Tibial nerve (tissue), 4 donors: ENCODE data around the gene ANKH. TPM values are rescaled to one million over a fixed set of nuclear protein-coding genes. Genes with fewer than 3 reads are reported as not detected.

Experiments
- DNase-seq, 2 donors: peaks; one replicate each; pipeline ENCODE4 v3.0.0-alpha.2; 2019; ENCODE audit warnings: low spot score in 2 of 2
- H3K27ac ChIP-seq, 4 donors: fragments of 200-600 bp; sonication (generic) in 3 of 4; one replicate each; pipeline ENCODE4 v1.5.1; 2017 to 2019; ENCODE audit warnings: mild to moderate bottlenecking in 1 of 4
- H3K27me3 ChIP-seq, 2 donors: fragments of 200-600 bp; sonication (generic) in 1 of 2; one replicate each; pipeline versions ENCODE4 v1.5.1 to v1.6.0; 2017 to 2019
- H3K36me3 ChIP-seq, 3 donors: fragments of 200-600 bp; sonication (generic); one replicate each; pipeline ENCODE4 v1.5.1; 2018 to 2019
- H3K4me1 ChIP-seq, 4 donors: fragments of 200-600 bp; sonication (generic) in 3 of 4; one replicate each; pipeline ENCODE4 v1.5.1; 2017 to 2019
- H3K4me3 ChIP-seq, 4 donors: fragments of 200-600 bp; sonication (generic) in 3 of 4; one replicate each; pipeline ENCODE4 v1.5.1; 2017 to 2019; ENCODE audit warnings: mild to moderate bottlenecking in 1 of 4, moderate library complexity in 1 of 4
- H3K9me3 ChIP-seq, 4 donors: fragments of 200-600 bp; sonication (generic) in 3 of 4; one replicate each; pipeline ENCODE4 v1.5.1; 2017 to 2019
- CTCF ChIP-seq, 5 experiments: fragments of 200-600 bp in 3 of 5; fragments of 450-650 bp in 2 of 5; sonication (generic) in 3 of 5; IDR thresholded peaks; one replicate each; pipeline ENCODE4 v1.5.1; 2016 to 2019; ENCODE audit warnings: antibody characterized with exemption in 5 of 5, mild to moderate bottlenecking in 3 of 5, moderate library complexity in 2 of 5
- EP300 ChIP-seq, 2 donors: sonication (generic); formaldehyde crosslinking; IDR thresholded peaks; one replicate each; pipeline ENCODE4 v1.6.1; 2017; ENCODE audit warnings: antibody characterized with exemption in 2 of 2, mild to moderate bottlenecking in 1 of 2
- POLR2A ChIP-seq, 2 donors: fragments of 450-650 bp; IDR thresholded peaks; one replicate each; pipeline ENCODE4 v1.6.1; 2017; ENCODE audit warnings: antibody characterized with exemption in 2 of 2, mild to moderate bottlenecking in 2 of 2, moderate library complexity in 2 of 2
- WGBS, 2 donors: methylation state at CpG; one replicate each; pipeline ENCODE4 v1.1.5; 2018; 5-methylcytosine and 5-hydroxymethylcytosine counted together
- total RNA-seq, 4 donors: library from RNA; depleted of rRNA; stranded (reverse); fragments of >200 nt; gene quantifications; one replicate each; pipeline ENCODE4 v1.1.0, GENCODE V29; 2016

ANKH gene
- total RNA-seq, 4 donors from 2014 or later: 45.7 to 77.9 (median 46.6) TPM

- Histone ChIP-seq H3K4me3 (no peak overlapping the region), H3K27me3 (no peaks in the 10 kb centered on the region), H3K36me3 (peaks cover 0 to 32% (median 0%) of the 10 kb centered on the region in 3 donors), H3K27ac (no peak overlapping the region), H3K4me1 (peaks cover 0 to 4% (median 0%) of the 10 kb centered on the region in 4 donors), H3K9me3 (no peaks in the 10 kb centered on the region)
- TF ChIP-seq POLR2A (IDR thresholded peaks at IDR 0.05): no peak
- TF ChIP-seq CTCF (IDR thresholded peaks at IDR 0.05): no peak
- no peak for TF ChIP-seq EP300 (IDR thresholded peaks at IDR 0.05)
- DNase-seq: no peak
- WGBS, 2 donors: 77 to 86% methylated on average over 1 of the region's 1 CpG
These were observed 105.0 kb downstream of the ANKH start for GRCh38 chr5:14766584-14766983.

GRCh38 chr5:14765587-14765986 lies 106.0 kb downstream of the ANKH start:
- no peaks in the 10 kb centered on the region for H3K9me3 ChIP-seq
- 56 to 76% methylated on average over 3 of the region's 3 CpGs for whole genome bisulfite sequencing, 2 donors
- TF ChIP-seq CTCF (IDR thresholded peaks at IDR 0.05) (no peak), POLR2A (IDR thresholded peaks at IDR 0.05) (no peak), EP300 (IDR thresholded peaks at IDR 0.05) (no peak)
- DNase-seq: no peak
- H3K27me3 ChIP-seq: no peaks in the 10 kb centered on the region
- peaks cover 0 to 1% (median 0%) of the 10 kb centered on the region in 4 donors for H3K4me1 ChIP-seq
- no peak overlapping the region for H3K27ac ChIP-seq
- peaks cover 0 to 33% (median 0%) of the 10 kb centered on the region in 3 donors for H3K36me3 ChIP-seq
- no peak overlapping the region for H3K4me3 ChIP-seq

GRCh38 chr5:14762549-14763216 lies 108.9 kb downstream of the ANKH start:
- H3K27ac ChIP-seq: no peak overlapping the region
- no peaks in the 10 kb centered on the region for H3K27me3 ChIP-seq
- WGBS, 2 donors: 90 to 93% methylated on average over 4 of the region's 4 CpGs
- H3K4me3 ChIP-seq: no peak overlapping the region
- H3K4me1 ChIP-seq: no peaks in the 10 kb centered on the region
- H3K36me3 ChIP-seq: peaks cover 0 to 33% (median 0%) of the 10 kb centered on the region in 3 donors
- H3K9me3 ChIP-seq: no peaks in the 10 kb centered on the region
- DNase-seq: no peak
- no peak for TF ChIP-seq CTCF (IDR thresholded peaks at IDR 0.05)
- TF ChIP-seq POLR2A (IDR thresholded peaks at IDR 0.05): no peak
- no peak for TF ChIP-seq EP300 (IDR thresholded peaks at IDR 0.05)

- Histone ChIP-seq H3K4me1 (no peaks in the 10 kb centered on the region), H3K36me3 (peaks cover 0 to 24% (median 0%) of the 10 kb centered on the region in 3 donors), H3K4me3 (no peak overlapping the region), H3K9me3 (no peaks in the 10 kb centered on the region), H3K27ac (no peak overlapping the region), H3K27me3 (no peaks in the 10 kb centered on the region)
- WGBS, 2 donors: 49 to 56% methylated on average over 4 of the region's 4 CpGs
- TF ChIP-seq EP300 (IDR thresholded peaks at IDR 0.05): no peak
- TF ChIP-seq CTCF (IDR thresholded peaks at IDR 0.05): no peak
- no peak for TF ChIP-seq POLR2A (IDR thresholded peaks at IDR 0.05)
- no peak for DNase-seq
These were observed 111.0 kb downstream of the ANKH start for GRCh38 chr5:14760548-14761002.

- no peaks in the 10 kb centered on the region for H3K9me3 ChIP-seq
- TF ChIP-seq EP300 (IDR thresholded peaks at IDR 0.05): no peak
- no peak for TF ChIP-seq POLR2A (IDR thresholded peaks at IDR 0.05)
- no peak for TF ChIP-seq CTCF (IDR thresholded peaks at IDR 0.05)
- peaks cover 0 to 30% (median 0%) of the 10 kb centered on the region in 3 donors for H3K36me3 ChIP-seq
- no peaks in the 10 kb centered on the region for H3K27me3 ChIP-seq
- no peak overlapping the region for H3K27ac ChIP-seq
- no peak overlapping the region for H3K4me3 ChIP-seq
- WGBS, 2 donors: 72 to 73% methylated on average over 6 of the region's 6 CpGs
- no peaks in the 10 kb centered on the region for H3K4me1 ChIP-seq
- DNase-seq: no peak
These were observed 111.6 kb downstream of the ANKH start for GRCh38 chr5:14759744-14760547.
